ENCODE results near the gene KANK4.

The KANK4 gene

DNA sequence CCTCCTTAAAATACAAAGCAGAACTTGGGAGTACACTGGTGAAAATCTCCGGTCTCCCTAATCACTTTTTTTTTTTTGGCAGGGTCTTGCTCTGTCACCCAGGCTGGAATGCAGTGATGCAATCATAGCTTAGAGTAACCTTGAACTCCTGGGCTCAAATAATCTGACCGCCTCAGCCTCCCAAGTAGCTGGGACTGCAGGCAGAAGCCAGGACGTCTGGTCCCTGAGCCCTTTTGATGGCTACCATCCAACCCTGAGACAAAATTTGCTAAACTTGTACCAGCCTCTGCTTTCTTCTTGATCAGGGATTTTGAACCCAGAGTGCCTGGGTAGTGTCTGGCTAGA, 120.5 kb downstream of the KANK4 start:
- H3K4me3 ChIP-seq (ENCODE audit: low read depth, low read length): no peak overlapping the region
- no peak for DNase-seq
- no peaks in the 10 kb centered on the region for H3K4me1 ChIP-seq
- no peaks in the 10 kb centered on the region for H3K9me3 ChIP-seq
- no peaks in the 10 kb centered on the region for H3K36me3 ChIP-seq
- no peak for TF ChIP-seq CTCF (IDR thresholded peaks at IDR 0.05; ENCODE audit: low read depth, low read length)
- no peaks in the 10 kb centered on the region for H3K27me3 ChIP-seq

DNA sequence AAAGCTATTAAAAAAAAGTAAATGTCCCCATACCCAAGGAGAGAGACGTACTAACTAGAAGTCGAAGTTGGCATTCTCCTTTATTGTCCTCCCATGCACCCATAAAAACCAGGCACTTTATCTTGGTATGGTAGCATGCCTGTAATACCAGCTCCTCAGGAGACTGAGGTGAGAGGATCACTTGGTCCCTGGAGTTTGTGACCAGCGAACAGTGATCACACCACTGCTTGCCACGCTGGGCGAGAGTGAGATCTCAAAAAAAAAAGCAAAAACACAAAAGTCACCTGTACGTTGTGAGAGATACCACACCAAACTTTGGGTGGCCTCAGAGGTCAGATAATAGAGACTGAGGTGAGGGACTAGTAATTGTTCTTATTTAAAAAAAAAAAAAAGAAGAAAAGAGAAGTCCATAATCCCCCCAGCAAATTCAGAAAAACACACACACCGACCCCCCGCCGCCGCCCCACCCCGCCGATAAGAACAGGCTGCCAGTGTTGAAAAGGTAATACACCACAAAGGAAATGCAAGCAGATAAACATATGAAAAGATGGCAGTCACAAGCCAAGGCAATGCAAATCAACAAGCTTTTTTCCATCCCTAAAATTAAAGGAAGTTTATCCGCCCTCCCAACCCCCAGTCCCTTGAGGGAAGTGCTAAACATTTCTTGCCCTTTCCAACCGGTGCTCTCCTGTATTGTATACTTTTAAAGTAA, 121.0 kb downstream of the KANK4 start:
- no peaks in the 10 kb centered on the region for H3K4me1 ChIP-seq
- no peaks in the 10 kb centered on the region for H3K9me3 ChIP-seq
- no peak overlapping the region for H3K4me3 ChIP-seq (ENCODE audit: low read depth, low read length)
- H3K36me3 ChIP-seq: no peaks in the 10 kb centered on the region
- no peak for DNase-seq
- TF ChIP-seq CTCF (IDR thresholded peaks at IDR 0.05; ENCODE audit: low read depth, low read length): no peak
- no peaks in the 10 kb centered on the region for H3K27me3 ChIP-seq

- Histone ChIP-seq H3K36me3 (no peaks in the 10 kb centered on the region), H3K4me3 (ENCODE audit: low read depth, low read length) (no peak overlapping the region), H3K27me3 (no peaks in the 10 kb centered on the region), H3K4me1 (no peaks in the 10 kb centered on the region), H3K9me3 (no peaks in the 10 kb centered on the region)
- TF ChIP-seq CTCF (IDR thresholded peaks at IDR 0.05; ENCODE audit: low read depth, low read length): no peak
- no peak for DNase-seq
These were observed 123.0 kb downstream of the KANK4 start for GRCh38 chr1:62196086-62196690.

DNA sequence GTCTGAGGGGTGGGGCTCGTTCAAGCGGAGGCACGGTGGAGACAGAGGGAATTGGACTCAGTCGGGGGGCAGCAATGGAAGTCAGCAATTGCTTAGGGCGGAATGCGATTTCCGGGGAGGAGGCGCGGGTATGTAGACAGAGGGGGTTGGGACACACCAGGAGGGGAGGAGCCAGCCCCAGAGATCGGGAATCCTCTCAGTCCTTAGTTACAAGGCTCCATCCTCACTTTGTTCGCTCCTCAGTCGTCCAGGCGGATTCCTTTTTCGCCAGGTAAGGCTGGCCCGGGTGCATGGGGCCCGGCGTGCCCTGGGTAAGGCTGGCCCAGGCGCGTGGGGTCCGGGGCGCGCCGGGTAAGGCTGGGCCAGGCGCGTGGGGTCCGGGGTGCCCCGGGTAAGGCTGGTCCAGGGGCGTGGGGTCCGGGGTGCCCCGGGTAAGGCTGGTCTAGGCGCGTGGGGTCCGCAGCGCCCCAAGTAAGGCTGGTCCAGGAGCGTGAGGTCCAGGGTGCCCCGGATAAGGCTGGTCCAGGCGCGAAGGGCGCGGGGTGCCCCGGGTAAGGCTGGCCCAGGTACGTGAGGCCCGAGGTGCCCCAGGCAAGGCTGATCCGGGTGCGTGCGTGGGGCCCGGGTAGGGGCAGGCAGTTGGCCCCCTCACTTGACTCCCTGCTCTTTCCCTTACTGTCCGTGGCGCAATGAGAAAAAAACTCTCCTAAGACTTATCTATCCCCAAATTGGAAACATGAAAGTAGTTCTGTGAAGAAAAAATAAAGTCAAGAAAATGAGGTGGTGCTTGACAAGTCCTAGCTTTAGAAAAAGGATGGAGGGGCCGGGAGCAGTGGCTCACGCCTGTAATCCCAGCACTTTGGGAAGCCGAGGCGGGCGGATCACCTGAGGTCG, 124.3 kb downstream of the KANK4 start, which contains the start of gene L1TD1:
L1TD1 (plus strand) TSS at position 199 of the 894 bp plus-strand sequence. CDS start 11,780 bp downstream, outside the sequence.
- Histone ChIP-seq H3K9me3 (no peaks in the 10 kb centered on the region), H3K4me1 (no peaks in the 10 kb centered on the region), H3K27me3 (no peaks in the 10 kb centered on the region), H3K36me3 (no peaks in the 10 kb centered on the region), H3K4me3 (ENCODE audit: low read depth, low read length) (no peak within 1 kb of the TSS)
- TF ChIP-seq CTCF (IDR thresholded peaks at IDR 0.05; ENCODE audit: low read depth, low read length): no peak
- no peak for DNase-seq

DNA sequence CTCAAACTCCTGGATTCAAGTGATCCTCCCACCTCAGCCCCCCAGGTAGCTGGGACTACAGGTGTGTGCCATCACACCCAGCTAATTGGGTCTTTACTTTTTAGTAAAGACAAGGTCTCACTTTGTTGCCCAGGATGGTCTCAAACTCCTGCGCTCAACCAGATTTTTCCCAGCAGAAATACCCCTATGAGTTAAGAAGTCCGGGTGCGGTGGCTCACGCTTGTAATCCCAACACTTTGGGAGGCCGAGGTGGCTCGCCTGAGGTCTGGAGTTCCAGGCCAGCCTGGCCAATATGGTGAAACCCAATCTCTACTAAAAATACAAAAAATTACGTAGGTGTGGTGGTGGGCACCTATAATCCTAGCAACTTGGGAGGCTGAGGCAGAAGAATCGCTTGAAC, 131.1 kb downstream of the KANK4 start:
- TF ChIP-seq CTCF (IDR thresholded peaks at IDR 0.05; ENCODE audit: low read depth, low read length): no peak
- no peaks in the 10 kb centered on the region for H3K4me1 ChIP-seq
- no peaks in the 10 kb centered on the region for H3K36me3 ChIP-seq
- no peaks in the 10 kb centered on the region for H3K9me3 ChIP-seq
- no peaks in the 10 kb centered on the region for H3K27me3 ChIP-seq
- DNase-seq: no peak
- no peak overlapping the region for H3K4me3 ChIP-seq (ENCODE audit: low read depth, low read length)
